ENCODE results near the gene FBXO40.

FBXO40 gene

DNA sequence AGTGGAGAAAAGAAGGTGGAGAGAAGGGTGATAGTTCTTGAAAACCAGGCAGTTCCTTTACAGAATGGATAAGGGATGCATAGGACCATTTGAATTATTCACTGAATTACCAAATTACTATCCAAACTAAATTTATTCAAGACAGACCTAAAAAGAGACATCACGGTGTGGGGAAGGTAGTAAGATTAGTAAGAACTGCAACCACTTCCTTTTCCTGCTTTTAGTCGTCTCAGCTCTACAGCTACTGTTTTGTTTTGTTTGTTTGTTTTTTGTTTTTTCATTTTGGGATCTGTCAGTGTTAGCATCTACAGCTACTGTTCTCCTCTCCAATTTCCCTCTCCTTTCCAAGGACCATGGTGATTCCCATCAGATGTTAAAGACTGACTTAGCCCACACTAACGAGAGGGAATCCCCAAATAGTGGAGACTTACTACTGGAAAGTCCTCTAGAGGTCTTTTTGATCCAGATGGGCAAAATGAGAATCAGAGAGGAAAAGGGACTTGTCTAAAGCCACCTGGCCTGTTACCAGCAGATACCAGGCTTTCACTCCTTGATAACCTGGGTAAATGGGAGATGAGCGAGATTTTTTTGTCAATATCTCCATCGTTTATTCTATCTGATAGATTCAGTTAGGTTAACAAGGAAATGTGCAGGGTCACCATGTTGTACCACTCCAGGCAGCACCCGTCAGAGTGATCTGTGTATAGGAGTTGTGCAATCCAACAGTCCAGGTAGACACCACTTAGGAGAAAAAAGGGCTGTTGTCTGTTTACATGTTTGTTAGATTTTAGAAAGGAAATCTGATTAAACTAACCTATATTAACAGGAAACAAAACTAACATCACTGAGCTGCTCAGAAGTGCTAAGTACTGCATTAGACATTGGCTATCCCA is 61.6 kb downstream of the FBXO40 start:
- no peak for DNase-seq (ENCODE audit: low read depth, low spot score)
- CTCF ChIA-PET, result no interaction called here
- TF ChIP-seq CTCF (IDR thresholded peaks at IDR 0.05; ENCODE audit: insufficient read depth, low read length, missing control alignments), result no peak

DNA sequence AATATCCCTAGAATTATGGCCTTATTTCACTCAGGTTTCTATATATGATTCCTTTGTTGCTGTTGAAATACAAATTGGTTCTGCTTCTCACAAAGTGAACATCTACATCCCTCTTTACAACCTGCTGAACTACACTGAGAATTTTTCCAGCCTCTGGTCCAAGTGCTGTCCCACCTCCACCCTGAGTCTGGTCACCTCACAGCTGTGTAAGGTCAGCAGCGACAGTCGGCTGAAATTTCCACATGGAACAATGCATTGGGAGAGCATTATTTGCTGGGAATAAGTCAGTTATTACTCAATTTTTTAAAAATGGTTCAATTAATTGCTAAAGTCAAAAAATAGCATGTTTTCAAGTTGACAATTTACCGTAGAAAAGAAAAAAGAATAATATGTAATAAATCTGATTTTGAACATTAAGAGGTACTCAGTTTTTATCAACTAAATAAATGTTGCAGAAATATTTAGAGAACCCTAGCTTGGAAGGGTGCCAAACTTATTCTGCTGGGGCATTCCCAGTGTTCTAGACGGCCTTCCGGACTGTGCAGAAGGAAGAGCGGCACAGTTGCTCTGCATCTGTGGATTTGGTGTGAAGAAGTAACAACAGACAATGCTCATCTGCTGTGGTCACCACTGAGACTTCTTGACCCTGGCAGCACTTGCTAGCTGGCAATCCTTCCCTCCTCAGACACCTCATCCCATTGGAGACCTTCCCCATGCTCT is 65.7 kb downstream of the FBXO40 start:
- POLR2A ChIA-PET, result no interaction called here

More for the DNA sequence above, 61.6 kb downstream of the FBXO40 start:
- POLR2A ChIA-PET, result no interaction called here
- no peak overlapping the region for H3K4me3 ChIP-seq (ENCODE audit: low read depth, low read length)

GRCh38 chr3:121659586-121659985 is 66.4 kb downstream of the FBXO40 start:
- no peak overlapping the region for H3K4me3 ChIP-seq (ENCODE audit: low read depth, low read length)
- no peak for TF ChIP-seq CTCF (IDR thresholded peaks at IDR 0.05; ENCODE audit: insufficient read depth, low read length, missing control alignments)
- ChIA-PET CTCF (no interaction called here), POLR2A (interaction anchor here (0.6 kb wide), 1 partner anchor 439 kb away, joined by 3 read pairs; no protein-coding TSS in a partner anchor)
- DNase-seq (ENCODE audit: low read depth, low spot score), result no peak

More for the DNA sequence above, 65.7 kb downstream of the FBXO40 start:
- TF ChIP-seq CTCF (IDR thresholded peaks at IDR 0.05; ENCODE audit: insufficient read depth, low read length, missing control alignments), result no peak
- no peak overlapping the region for H3K4me3 ChIP-seq (ENCODE audit: low read depth, low read length)
- DNase-seq (ENCODE audit: low read depth, low spot score), result no peak
- CTCF ChIA-PET, result no interaction called here

- ChIA-PET CTCF (no interaction called here), POLR2A (interaction anchor here (0.6 kb wide), 1 partner anchor 438 kb away, joined by 3 read pairs; no protein-coding TSS in a partner anchor)
- peak within 1 kb of the TSS; percentile 29 for H3K4me3 ChIP-seq (ENCODE audit: low read depth, low read length)
- no peak for DNase-seq (ENCODE audit: low read depth, low spot score)
- TF ChIP-seq CTCF (IDR thresholded peaks at IDR 0.05; ENCODE audit: insufficient read depth, low read length, missing control alignments), result no peak
Measured at GRCh38 chr3:121660356-121661171, 67.4 kb downstream of the FBXO40 start, which contains the start of gene HCLS1. TSS of gene HCLS1 (minus strand) at chr3:121660903. CDS start at chr3:121658347, 2,556 bp downstream.

DNA sequence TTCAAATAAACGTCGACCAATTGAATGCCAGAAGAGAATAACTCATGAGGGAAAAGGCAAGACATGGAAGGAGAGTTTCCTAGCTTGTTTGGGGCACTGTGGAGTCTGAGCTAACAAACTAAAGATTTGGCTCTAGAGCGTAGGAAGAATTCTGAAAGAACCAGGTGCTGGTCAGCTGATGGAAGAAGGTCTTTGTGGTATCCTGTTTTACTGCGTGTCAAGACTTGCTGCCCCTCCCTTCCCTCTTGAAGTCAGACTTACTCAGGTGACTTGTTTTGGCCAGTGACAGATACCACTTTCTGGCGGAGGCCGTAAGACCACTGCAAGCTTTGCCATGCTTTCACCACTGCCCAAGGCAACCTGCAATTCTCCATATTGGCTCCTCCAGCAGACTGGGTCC is 68.2 kb downstream of the FBXO40 start:
- CTCF ChIA-PET, result no interaction called here
- POLR2A ChIA-PET, result no interaction called here
- TF ChIP-seq CTCF (IDR thresholded peaks at IDR 0.05; ENCODE audit: insufficient read depth, low read length, missing control alignments), result no peak
- DNase-seq (ENCODE audit: low read depth, low spot score), result no peak
- H3K4me3 ChIP-seq (ENCODE audit: low read depth, low read length), result no peak overlapping the region
